ENCODE results near the gene LGALS7B. TPM values are rescaled to one million over a fixed set of nuclear protein-coding genes. Genes with fewer than 3 reads are reported as not detected.
"Not testable (repeated sequence)": the region's sequence is repeated elsewhere in the genome, so short reads cannot be mapped to it uniquely, and the experiment has no call there.

Gene LGALS7B
- total RNA-seq, 1 experiment from 2014 or later: 1.2 TPM

- not testable (repeated sequence) for H3K27ac Mint-ChIP-seq; H3K4me3 Mint-ChIP-seq; H3K4me1 Mint-ChIP-seq; H3K9me3 Mint-ChIP-seq; DNase-seq (ENCODE audit: low spot score); H3K36me3 Mint-ChIP-seq; H3K27me3 Mint-ChIP-seq (ENCODE audit: low read depth); ATAC-seq
- ChIA-PET POLR2A (interaction anchor here (0.6 kb wide), 1 partner anchor 91 kb away, joined by 3 read pairs; no protein-coding TSS in a partner anchor), CTCF (interaction anchor here (0.9 to 2.1 kb wide), 3 partner anchors 8 to 169 kb away, joined by 3 to 10 read pairs (median 6); partner anchors contain the start of genes MRPS12 and SARS2)
These were observed 27.1 kb upstream of the LGALS7B start for GRCh38 chr19:38761884-38762389.

GRCh38 chr19:38763795-38764220 is 25.2 kb upstream of the LGALS7B start:
- POLR2A ChIA-PET: no interaction called here
- ATAC-seq (no peak), DNase-seq (ENCODE audit: low spot score) (no peak)
- Mint-ChIP-seq H3K27ac (no peak overlapping the region), H3K27me3 (ENCODE audit: low read depth) (peaks cover 7% of the 10 kb centered on the region; the same call in 1 of the 2 replicates), H3K36me3 (no peaks in the 10 kb centered on the region), H3K9me3 (peaks cover 3% of the 10 kb centered on the region; the same call in 1 of the 2 replicates), H3K4me3 (no peak overlapping the region), H3K4me1 (no peaks in the 10 kb centered on the region)
- TF ChIP-seq MYBL2 (CRISPR knock-in tag; IDR thresholded peaks at IDR 0.05): no peak
- no peak for TF ChIP-seq IRF2 (CRISPR knock-in tag; IDR thresholded peaks at IDR 0.05; ENCODE audit: borderline replicate concordance, low read depth)
- no peak for TF ChIP-seq E2F1 (CRISPR knock-in tag; IDR thresholded peaks at IDR 0.05)
- no peak for TF ChIP-seq ZNF532 (CRISPR knock-in tag; IDR thresholded peaks at IDR 0.05; ENCODE audit: borderline replicate concordance)
- no peak for TF ChIP-seq ZNF416 (CRISPR knock-in tag; IDR thresholded peaks at IDR 0.05)
- CTCF ChIA-PET: interaction anchor here (2.1 kb wide), 1 partner anchor 167 kb away, joined by 6 read pairs; the partner anchor contains the start of genes MRPS12 and SARS2

GRCh38 chr19:38765214-38765613 is 23.8 kb upstream of the LGALS7B start:
- Mint-ChIP-seq H3K36me3 (no peaks in the 10 kb centered on the region), H3K27me3 (ENCODE audit: low read depth) (peaks cover 12% of the 10 kb centered on the region), H3K4me3 (no peak overlapping the region), H3K4me1 (peaks cover 4% of the 10 kb centered on the region), H3K9me3 (peaks cover 3% of the 10 kb centered on the region; the same call in 1 of the 2 replicates), H3K27ac (no peak overlapping the region)
- ATAC-seq (no peak), DNase-seq (ENCODE audit: low spot score) (no peak)
- CTCF ChIA-PET: no interaction called here
- POLR2A ChIA-PET: no interaction called here
- TF ChIP-seq ERG (CRISPR knock-in tag; IDR thresholded peaks at IDR 0.05) (no peak), E2F5 (CRISPR knock-in tag; IDR thresholded peaks at IDR 0.05) (no peak), ELF4 (CRISPR knock-in tag; IDR thresholded peaks at IDR 0.05; ENCODE audit: low read depth) (no peak), ZBTB43 (CRISPR knock-in tag; IDR thresholded peaks at IDR 0.05) (no peak), USF1 (CRISPR knock-in tag; IDR thresholded peaks at IDR 0.05) (no peak), E2F4 (CRISPR knock-in tag; IDR thresholded peaks at IDR 0.05; ENCODE audit: borderline replicate concordance, low read depth) (no peak), SMAD3 (CRISPR knock-in tag; IDR thresholded peaks at IDR 0.05; ENCODE audit: borderline replicate concordance) (no peak), ZNF232 (CRISPR knock-in tag; IDR thresholded peaks at IDR 0.05) (no peak), EMX1 (CRISPR knock-in tag; IDR thresholded peaks at IDR 0.05) (no peak), ZSCAN18 (CRISPR knock-in tag; IDR thresholded peaks at IDR 0.05) (no peak), ZNF263 (CRISPR knock-in tag; IDR thresholded peaks at IDR 0.05; ENCODE audit: low read depth) (no peak)
